GM19025 (cell line): ENCODE results near the gene IGF2R.
"Not testable (repeated sequence)": the region's sequence is repeated elsewhere in the genome, so short reads cannot be mapped to it uniquely, and the experiment has no call there.

ENCODE experiments used
- ATAC-seq: cut with Tn5 transposase; IDR thresholded peaks from one replicate; pipeline ENCODE4 v1.9.1; 2021; ENCODE audit warnings: mild to moderate bottlenecking, low read depth, moderate library complexity; ENCODE audit not compliant: unreplicated experiment

The IGF2R gene

DNA sequence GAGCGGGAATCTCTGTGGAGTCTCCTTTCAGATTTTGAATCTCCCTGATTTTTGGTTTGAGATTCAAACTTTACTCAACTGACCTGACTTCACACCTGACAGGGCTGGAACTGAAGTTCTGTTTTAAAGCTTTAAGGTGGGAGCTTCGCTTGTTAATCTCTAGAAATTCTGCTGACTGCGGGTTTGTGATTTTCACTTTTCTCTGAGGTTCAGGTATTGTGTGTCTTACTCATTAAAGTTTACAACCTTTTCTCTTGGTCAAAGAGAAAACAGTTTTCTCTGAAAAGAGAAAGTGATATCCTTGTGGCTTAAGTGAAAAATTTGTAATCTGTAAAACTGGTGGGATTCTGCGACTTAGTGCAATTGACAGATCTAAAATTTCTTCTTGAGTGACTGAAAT, 20.7 kb upstream of the IGF2R start:
- no peak for ATAC-seq

DNA sequence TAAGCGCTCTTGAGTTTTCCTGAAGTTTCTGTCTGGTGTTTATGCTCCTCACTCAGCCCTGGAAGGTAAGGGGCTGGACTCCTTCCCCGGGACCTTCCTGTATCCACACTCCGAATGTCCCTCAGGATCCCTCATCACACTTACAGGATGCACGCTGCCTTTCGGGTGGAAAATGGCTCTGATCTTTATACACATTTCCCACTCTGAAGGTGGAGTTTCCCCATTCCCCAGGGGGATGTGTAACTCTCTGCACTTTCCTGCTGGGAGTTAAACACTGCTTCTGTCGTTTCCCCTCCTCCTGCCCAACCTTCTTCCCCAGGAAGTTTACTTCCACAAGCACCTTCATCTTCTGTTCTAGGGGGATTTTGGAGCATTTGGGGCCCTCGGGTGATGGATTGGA, 17.1 kb upstream of the IGF2R start:
- no peak for ATAC-seq

DNA sequence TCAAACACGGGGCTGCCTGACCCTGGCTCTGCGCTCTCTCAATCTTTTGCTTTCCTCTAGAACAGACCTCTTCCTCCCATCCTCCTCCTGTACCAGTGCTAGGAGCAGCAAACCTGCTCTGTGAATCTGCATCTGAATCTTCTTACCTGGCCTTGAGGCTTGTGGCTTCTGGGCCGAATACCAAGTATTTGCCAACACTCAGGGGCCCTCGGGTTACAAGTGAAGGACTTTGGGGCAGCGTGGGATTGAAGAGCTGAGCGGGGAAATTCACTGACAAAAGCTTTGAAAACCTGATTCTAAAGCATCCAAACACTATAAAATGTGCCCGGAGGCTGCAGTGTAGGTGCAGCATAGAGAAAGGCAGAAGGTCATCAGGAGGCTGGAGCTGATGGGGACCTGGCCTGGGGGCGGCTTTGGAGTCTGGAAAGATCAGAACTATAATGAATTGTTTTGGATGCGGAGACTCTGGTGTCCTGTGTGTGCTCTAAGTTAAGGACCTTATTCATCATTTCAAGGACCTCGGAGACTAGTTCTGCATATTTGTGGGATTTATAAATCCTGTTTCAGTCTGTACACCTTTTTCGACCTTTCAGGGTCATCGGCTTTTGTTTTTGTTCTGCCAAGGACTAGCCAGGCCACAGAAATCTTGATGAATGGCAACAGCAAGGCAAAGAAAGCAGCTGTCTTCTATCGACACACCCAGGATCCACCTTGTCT, 16.4 kb upstream of the IGF2R start:
- ATAC-seq: no peak

- no peak for ATAC-seq
Measured at GRCh38 chr6:159953091-159953601, 15.7 kb upstream of the IGF2R start.

GRCh38 chr6:159955945-159956361, 12.9 kb upstream of the IGF2R start:
- no peak for ATAC-seq

GRCh38 chr6:159957071-159957673, 11.7 kb upstream of the IGF2R start:
- no peak for ATAC-seq

- ATAC-seq: no peak
Measured at GRCh38 chr6:159959165-159959975, 9.5 kb upstream of the IGF2R start.

DNA sequence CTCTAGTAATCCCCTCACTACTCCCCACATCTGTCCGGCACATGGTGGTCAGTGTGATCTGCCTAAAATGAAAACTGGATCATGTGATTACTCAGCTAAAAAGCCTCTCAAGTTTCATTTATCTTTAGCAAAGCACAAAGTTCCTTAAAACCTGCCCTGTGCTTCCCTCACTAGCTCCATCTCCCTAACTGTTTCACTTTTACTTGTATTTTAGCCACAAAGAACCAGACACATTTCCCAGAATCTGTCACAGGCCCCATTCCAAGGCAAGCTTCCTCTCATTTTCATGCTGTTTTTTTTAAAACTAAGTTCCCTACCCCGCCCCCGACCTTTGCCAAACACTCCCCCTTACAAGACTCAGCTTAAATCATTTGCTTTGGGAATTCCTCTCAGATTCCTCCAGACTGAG, 8.9 kb upstream of the IGF2R start:
- no peak for ATAC-seq

DNA sequence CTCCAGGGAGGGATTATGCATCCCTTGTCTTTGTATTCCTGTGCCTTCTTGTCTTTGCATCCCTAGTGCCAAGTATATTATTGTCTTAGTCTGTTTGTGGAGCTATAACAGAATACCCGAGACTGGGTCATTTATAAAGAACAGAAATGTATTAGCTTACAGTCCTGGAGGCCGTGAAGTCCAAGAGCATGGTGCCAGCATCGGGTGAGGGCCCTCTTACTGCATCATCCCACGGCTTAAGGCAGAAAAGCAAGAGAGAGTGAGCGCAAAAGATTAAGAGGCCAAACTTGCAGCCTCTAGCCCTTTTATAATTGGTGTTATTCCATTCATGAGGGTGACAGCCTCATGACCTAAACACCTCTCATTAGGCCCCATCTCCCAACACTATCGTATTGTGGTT, 8.4 kb upstream of the IGF2R start:
- no peak for ATAC-seq

DNA sequence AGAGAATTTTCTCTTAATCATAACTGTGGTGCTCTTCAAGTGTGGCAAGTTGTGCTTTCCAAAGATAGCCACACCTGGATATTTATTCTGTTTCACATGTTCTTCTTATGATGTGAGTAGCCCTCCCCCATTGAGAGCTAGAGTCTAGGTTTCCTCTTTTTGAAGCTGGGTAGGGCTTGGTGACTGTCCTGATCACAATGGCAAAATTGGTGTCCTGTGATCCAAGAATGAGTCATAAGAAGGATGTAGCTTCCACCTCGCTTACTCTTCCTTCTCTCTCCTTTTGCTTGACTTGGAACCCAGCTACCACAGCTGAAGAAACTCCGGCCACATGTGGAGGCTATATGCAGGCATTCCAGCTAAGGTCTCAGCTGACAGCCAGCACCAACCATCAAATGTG, 7.4 kb upstream of the IGF2R start:
- ATAC-seq: no peak

- no peak for ATAC-seq
Measured at GRCh38 chr6:159963111-159963510, 5.8 kb upstream of the IGF2R start.

GRCh38 chr6:159964046-159964445, 4.8 kb upstream of the IGF2R start:
- ATAC-seq: no peak

GRCh38 chr6:159966339-159966738, 2.5 kb upstream of the IGF2R start:
- ATAC-seq: no peak

DNA sequence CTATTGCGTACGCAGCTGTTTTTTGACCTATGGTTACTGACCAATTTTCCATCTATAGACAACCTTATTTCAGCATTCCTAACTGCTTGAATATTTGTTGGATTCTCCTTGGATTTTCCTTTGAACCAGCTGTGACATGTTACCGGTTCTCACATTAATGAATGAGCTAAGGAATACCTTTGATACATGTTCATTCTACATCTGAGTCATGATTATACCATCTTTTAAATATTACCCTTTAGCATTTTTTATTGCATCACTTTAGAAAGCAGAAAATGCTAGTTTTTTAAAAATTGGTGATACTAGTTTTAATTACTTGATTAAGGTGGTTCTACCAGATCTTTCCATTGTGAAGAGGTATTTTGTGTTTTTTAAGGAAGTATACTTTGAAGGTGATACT, 1.9 kb upstream of the IGF2R start:
- ATAC-seq: no peak

- not testable (repeated sequence) for ATAC-seq
Measured at GRCh38 chr6:159967621-159968020, 1.3 kb upstream of the IGF2R start.

DNA sequence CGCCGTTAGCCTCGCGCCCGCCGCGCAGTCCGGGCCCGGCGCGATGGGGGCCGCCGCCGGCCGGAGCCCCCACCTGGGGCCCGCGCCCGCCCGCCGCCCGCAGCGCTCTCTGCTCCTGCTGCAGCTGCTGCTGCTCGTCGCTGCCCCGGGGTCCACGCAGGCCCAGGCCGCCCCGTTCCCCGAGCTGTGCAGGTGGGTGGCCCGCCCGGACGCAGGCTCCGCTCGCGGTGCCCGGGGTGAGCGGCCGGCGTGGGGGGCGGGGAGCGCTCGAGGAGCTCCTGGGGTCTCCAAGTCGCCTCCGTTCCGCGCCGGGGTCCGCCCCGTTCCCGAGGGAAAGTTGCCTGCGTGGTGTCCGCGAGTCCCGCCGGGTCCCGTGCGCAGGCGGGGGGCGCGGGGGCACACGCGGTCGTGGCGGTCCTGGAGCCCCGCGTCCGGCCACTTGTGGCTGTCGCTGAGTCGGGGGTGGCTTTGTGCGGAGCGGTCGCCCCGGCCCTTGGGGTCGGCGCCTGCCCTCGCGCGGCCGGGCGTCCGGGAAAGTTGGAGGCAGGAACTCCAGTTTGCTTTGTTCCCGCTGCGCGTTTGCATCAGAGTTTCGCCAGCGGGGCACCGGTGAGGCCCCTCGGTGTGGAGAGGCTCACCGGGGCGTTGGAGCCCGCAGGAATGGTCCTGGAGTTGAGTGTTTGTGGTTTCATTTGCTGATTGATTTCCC, 476 bp downstream of the IGF2R start:
- peak; percentile 36 for ATAC-seq

DNA sequence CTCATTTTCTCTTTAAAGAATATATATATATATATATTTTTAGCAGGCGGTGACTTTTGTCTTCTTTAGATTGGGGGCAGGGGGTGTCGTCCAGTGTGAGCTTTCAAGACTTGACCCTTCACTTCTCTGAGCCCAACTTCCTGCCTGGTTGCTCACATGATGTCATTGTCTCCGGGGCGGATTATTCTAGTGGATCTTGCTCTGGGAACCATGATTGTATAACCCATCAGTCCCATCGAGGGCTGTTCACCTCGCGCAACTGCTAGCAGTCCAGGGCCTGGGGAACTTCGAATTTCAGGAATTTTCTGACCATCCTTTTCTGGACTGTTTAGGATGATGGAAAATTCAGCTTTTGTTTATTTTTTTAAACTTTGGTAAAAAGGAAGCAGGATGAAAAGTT, 1.0 kb downstream of the IGF2R start:
- ATAC-seq: no peak

DNA sequence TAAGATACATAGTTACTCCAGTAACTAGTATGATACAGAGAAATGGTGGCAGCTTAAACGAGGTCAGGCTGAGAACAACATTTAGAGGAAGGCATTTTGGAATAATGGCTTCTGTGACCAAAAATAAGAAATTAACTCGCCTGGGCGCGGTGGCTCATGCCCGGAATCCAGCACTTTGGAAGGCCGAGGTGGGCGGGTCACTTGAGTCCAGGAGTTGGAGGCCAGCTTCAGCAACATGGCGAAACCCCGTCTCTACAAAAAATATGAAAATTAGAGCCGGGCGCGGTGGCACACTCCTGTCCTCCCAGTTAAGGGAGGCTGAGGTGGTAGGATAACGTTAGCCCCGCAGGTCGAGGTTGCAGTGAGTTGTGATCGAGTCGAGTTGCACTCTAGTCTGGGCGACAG, 1.8 kb downstream of the IGF2R start:
- ATAC-seq: no peak

DNA sequence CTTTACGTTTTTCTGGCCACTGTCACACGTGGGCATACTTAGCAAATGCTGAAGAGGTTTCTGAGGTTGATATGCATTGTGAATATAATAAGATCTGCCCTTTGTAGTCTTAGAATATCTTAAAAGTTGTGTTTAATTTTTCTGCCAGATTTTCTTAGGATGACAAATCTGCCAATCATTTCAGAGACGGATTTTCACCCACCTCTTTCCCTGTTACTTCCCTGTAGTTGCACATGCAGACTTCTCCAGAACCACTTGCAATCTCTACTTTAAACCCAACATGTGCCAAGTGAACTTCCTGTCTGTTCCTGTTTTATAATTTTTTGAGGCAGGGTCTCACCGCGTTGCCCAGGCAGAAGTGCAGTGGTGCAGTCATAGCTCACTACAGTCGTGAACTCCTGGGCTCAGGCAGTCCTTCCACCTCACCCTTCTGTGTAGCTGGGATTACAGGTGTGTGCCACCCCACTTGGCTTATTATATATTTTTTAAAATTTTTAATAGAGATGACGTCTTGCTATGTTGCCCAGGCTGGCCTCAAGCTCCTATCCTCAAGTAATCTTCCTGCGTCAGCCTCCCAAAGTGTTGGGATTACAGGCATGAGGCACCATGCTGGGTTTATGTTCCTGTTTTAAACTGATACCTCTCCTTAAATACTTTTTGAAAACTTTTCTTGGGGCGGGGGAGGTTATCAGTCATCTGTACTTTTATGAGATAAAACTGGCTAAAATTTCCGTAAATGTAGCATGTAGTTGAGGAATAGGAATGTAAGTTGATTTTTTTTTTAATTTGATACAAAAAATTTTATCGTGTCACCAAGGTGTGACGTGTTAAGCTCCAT, 2.7 kb downstream of the IGF2R start:
- ATAC-seq: no peak
